Left lung (tissue), 10 donors: ENCODE measurements around the gene CXXC5. TPM values are rescaled to one million over a fixed set of nuclear protein-coding genes. Genes with fewer than 3 reads are reported as not detected.

Source experiments
- ATAC-seq: fragments of 200-7000 bp; cut with Tn5 transposase; one replicate; pipeline ENCODE4 v1.9.1; 2020; ENCODE audit warnings: moderate library complexity
- DNase-seq, 4 donors: peaks; one replicate each; pipeline ENCODE4 v3.0.0-alpha.2; 2013 to 2020
- H3K27ac ChIP-seq, 2 donors: fragments of 200-600 bp; sonication (generic) in 1 of 2; one replicate each; pipeline versions ENCODE4 v1.5.0 to v1.8.0; 2020 to 2021
- H3K27me3 ChIP-seq, 2 donors: fragments of 200-600 bp; sonication (generic) in 1 of 2; one replicate each; pipeline versions ENCODE4 v1.5.0 to v1.8.0; 2020 to 2021
- H3K36me3 ChIP-seq, 2 donors: fragments of 200-600 bp; sonication (generic) in 1 of 2; one replicate each; pipeline versions ENCODE4 v1.5.0 to v1.8.0; 2020 to 2021
- H3K4me1 ChIP-seq, 2 donors: fragments of 200-600 bp; one replicate each; pipeline ENCODE4 v1.8.0; 2021
- H3K4me3 ChIP-seq, 2 donors: fragments of 200-600 bp; sonication (generic) in 1 of 2; one replicate each; pipeline versions ENCODE4 v1.5.0 to v1.8.0; 2020 to 2021; ENCODE audit warnings: mild to moderate bottlenecking in 1 of 2
- H3K9me3 ChIP-seq, 2 donors: fragments of 200-600 bp; sonication (generic) in 1 of 2; one replicate each; pipeline versions ENCODE4 v1.5.0 to v1.8.0; 2020 to 2021
- CTCF ChIP-seq, 2 donors: fragments of 200-600 bp; sonication (generic) in 1 of 2; IDR thresholded peaks; one replicate each; pipeline versions ENCODE4 v1.5.0 to v1.8.0; 2021; ENCODE audit warnings: antibody characterized with exemption in 2 of 2
- intact Hi-C, 2 donors: fragments of 100-400 bp; cut with DNase I; formaldehyde crosslinking; loops; one replicate each; pipeline versions ENCODE4 v1.11.2 to v1.14.2; 2022
- polyA plus RNA-seq, 6 donors: library from polyadenylated mRNA; unstranded; fragments of 120-200 nt; gene quantifications; one replicate each; pipeline ENCODE4 v1.2.1, GENCODE V29; 2013; ENCODE audit not compliant: insufficient read length in 6 of 6
- total RNA-seq, 2 donors: library from RNA; stranded (reverse); fragmentation: NEBNext Ultra II Directional; extraction: Animal tissue kit (Norgen Biotek cat#: 25700); gene quantifications; one replicate each; pipeline ENCODE4 v1.2.1, GENCODE V29; 2021
- donor health status: DM: no; HTN: yes; CAD: no.
- donor health status: DM: no; HTN: no; CAD: no.

Gene CXXC5
- total and polyA plus RNA-seq, 8 donors = 24.5 to 53.5 (median 40.9) TPM

- H3K36me3 ChIP-seq = no peaks in the 10 kb centered on the region
- no peaks in the 10 kb centered on the region for H3K9me3 ChIP-seq
- peaks cover 5 to 41% of the 10 kb centered on the region in 2 donors for H3K27me3 ChIP-seq
- peaks cover 14 to 24% of the 10 kb centered on the region in 2 donors for H3K4me1 ChIP-seq
- no peak overlapping the region for H3K27ac ChIP-seq
- ATAC-seq (no peak), DNase-seq (no peak)
- no peak for TF ChIP-seq CTCF (IDR thresholded peaks at IDR 0.05)
- H3K4me3 ChIP-seq = no peak overlapping the region
- intact Hi-C loops = no loop called here
Observed at GRCh38 chr5:139705655-139706587, 57.8 kb downstream of the CXXC5 start.

GRCh38 chr5:139707445-139708003 is 59.4 kb downstream of the CXXC5 start:
- H3K36me3 ChIP-seq = no peaks in the 10 kb centered on the region
- no peaks in the 10 kb centered on the region for H3K9me3 ChIP-seq
- intact Hi-C loops = no loop called here
- H3K27ac ChIP-seq = no peak overlapping the region
- ATAC-seq (no peak), DNase-seq (no peak)
- H3K27me3 ChIP-seq = peaks cover 5 to 43% of the 10 kb centered on the region in 2 donors
- no peak for TF ChIP-seq CTCF (IDR thresholded peaks at IDR 0.05)
- H3K4me1 ChIP-seq = peaks cover 22 to 37% of the 10 kb centered on the region in 2 donors
- H3K4me3 ChIP-seq = no peak overlapping the region

GRCh38 chr5:139708434-139708861 is 60.3 kb downstream of the CXXC5 start:
- intact Hi-C loops = no loop called here
- no peak for ATAC-seq
- peaks cover 5 to 47% of the 10 kb centered on the region in 2 donors for H3K27me3 ChIP-seq
- no peak for DNase-seq
- H3K36me3 ChIP-seq = no peaks in the 10 kb centered on the region
- no peak overlapping the region for H3K27ac ChIP-seq
- no peak for TF ChIP-seq CTCF (IDR thresholded peaks at IDR 0.05)
- H3K4me3 ChIP-seq = no peak overlapping the region
- H3K4me1 ChIP-seq = peaks cover 22 to 37% of the 10 kb centered on the region in 2 donors
- H3K9me3 ChIP-seq = no peaks in the 10 kb centered on the region

GRCh38 chr5:139708877-139709581 is 60.9 kb downstream of the CXXC5 start:
- intact Hi-C loops = no loop called here
- Histone ChIP-seq H3K36me3 (no peaks in the 10 kb centered on the region), H3K27me3 (peaks cover 5 to 47% of the 10 kb centered on the region in 2 donors), H3K27ac (peak overlapping the region; percentile 21 to 36), H3K4me1 (peaks cover 22 to 37% of the 10 kb centered on the region in 2 donors), H3K4me3 (peak overlapping the region; percentile 12 to 42), H3K9me3 (no peaks in the 10 kb centered on the region)
- peak; percentile 50 for ATAC-seq
- no peak for TF ChIP-seq CTCF (IDR thresholded peaks at IDR 0.05)
- peak in 1 of 4 donors; percentile 53 for DNase-seq
